Measurements from ENCODE around the gene ZNF213.

ZNF213 gene

DNA sequence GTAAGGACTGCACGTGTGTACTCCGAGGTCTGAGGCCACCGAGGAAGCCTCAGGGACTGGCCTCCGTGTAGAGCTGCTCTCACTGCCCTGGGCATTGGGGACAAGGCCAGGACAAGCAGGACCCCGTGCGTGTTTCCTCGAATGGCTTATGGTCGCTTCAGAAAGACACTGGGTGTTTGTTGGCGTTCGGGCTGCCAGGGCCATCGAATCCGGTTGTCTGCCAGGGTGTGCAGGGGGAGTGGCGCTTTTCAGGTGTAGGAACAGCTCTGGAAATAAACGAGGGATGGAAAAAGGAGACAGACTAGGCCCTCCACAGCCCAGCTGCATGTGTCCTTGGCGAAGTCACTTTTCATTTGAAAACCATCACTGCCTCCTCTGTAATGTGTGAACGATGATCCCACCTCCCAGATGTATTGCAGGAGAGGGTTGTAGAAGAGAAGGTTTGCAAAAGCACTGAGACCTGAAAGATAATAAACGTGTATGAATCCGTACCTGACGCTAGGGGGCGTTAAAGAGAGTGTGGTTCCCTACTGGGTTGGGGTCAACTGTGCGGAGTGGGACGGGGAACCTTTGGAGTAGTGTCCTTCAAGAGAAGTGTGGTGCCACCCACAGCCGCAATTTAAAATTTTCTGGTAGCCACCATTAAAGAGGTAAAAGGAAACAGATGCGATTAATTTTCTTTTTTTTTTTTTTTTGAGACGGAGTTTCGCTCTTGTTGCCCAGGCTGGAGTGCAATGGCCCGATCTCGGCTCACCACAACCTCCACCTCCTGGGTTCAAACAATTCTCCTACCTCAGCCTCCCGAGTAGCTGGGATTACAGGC is 33.6 kb upstream of the ZNF213 start:
- DNase-seq (ENCODE audit: low read depth in 2 of 2) = no peak

- no peak for DNase-seq (ENCODE audit: low read depth in 2 of 2)
These were observed 32.9 kb upstream of the ZNF213 start for GRCh38 chr16:3101841-3102470.

- DNase-seq (ENCODE audit: low read depth in 2 of 2) = peak; percentile 78 to 83
These were observed 28.5 kb upstream of the ZNF213 start for GRCh38 chr16:3106205-3106928.

DNA sequence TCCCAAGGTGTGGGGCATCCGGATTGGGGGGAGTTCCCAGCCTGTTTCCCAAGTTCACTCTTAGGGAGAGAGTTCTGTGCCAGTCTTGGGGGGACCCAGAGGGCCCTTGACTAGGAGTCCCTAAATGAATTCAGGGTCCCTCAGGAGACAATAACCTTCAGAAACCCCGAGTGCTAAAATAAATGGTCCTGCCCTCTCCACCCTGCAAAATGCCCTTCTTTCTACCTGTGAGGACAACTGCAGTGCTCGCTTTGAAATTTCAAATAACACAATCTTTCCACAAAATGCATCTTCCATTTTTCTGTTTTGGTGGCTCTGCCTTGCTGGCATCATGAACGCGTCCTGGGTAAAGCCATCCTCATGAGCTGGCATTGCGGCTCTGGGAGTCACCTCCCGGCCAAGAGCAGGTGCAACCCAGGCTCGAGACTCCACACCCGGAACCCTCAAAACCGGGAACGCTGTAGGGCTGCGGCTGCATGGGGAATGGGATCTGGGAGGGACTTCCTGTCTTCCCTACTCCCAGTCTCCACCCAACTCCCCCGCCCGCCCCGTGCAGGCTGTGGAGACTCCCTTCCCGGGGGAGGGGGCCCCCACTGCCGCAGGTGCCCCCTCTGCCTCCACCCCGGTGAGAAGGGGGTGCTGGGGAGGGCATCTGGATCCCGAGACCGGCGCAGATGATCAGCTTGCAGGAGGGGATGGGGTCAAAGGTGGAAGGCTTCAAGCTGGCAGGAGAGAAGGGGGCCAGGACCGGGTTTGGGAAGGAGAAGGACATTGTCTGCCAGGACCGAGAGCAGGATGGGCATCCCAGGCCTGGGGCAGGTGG is 22.6 kb upstream of the ZNF213 start, which contains the start of gene ZNF205:
Gene ZNF205, plus strand, starts transcription at position 529 of the 823 bp plus-strand sequence. CDS start 845 bp downstream, outside the sequence.
- DNase-seq (ENCODE audit: low read depth in 2 of 2) = no peak

- DNase-seq (ENCODE audit: low read depth in 2 of 2) = no peak
These were observed 21.8 kb upstream of the ZNF213 start for GRCh38 chr16:3112881-3113574.

DNA sequence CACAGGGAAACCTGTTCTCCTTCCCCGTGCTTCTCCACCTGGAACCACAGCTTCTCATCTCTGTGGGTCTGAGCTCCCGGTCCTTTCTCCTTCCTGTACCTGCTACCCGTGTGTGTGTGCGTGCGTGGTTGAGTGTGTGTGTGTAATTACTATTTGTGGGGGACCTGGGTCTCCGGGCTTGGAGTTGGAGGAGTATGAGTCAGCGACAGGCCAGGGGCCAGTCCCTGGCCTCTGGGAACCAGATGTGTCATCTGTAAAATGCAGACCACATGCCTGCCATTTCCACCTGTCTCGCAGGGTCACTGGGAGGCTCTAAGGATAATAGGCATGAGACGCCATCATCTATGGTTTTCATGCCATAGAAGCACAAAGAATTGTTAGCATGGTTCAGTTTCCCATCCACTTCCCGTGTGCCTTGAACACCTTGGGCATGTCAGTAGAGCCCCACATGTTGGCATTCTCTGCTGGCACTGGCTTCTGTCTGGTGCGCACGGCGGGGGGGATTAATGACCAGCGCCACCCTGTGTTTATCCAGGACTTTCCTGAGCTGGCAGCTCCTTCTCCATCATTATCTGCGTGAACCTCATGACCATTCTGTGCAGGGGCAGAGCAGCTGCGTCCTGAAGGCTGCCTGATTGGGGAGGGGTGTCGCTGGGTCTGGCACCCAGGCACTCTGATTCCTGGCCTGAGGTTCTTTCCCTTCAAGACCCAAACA is 20.9 kb upstream of the ZNF213 start:
- no peak for DNase-seq (ENCODE audit: low read depth in 2 of 2)

DNA sequence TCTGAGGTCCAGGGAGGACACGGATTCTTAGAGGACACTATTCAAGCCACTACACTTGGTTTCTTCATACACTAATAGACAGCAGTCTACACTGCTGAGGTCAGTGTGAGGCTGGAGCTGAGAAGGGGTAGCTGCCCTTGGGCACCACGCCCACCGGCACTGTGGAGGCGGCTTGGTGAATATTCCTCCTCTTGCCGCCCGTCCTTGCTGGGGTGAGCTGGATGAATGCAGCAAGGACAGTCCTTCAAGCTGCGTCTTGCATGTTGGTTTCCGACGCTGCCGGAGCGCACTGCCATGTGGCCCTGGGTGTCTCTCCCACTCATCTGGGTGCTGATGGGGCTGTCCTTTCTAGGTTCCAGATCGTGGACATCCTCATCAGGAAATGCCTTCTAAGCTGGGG is 19.8 kb upstream of the ZNF213 start:
- DNase-seq (ENCODE audit: low read depth in 2 of 2) = no peak

DNA sequence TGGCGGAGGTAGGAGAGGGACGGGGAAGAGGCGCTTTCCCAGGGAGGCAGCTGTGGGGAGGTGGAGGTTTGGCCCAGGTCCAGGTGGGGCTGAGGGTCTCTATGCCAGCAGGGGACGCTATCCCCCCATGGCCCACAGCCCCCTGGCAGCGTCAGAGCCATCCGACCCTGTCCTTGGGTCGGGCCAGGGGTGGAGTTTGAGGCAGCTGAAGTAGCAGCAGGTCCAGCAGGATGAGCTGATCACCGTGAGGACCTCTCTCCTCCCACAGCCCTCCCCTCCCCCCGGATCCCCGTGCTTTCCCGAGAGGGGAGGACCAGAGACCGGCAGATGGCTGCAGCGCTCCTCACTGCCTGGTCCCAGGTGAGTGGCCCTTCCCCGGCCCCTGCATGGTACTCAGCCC is 19.3 kb upstream of the ZNF213 start:
- DNase-seq (ENCODE audit: low read depth in 2 of 2) = no peak

DNA sequence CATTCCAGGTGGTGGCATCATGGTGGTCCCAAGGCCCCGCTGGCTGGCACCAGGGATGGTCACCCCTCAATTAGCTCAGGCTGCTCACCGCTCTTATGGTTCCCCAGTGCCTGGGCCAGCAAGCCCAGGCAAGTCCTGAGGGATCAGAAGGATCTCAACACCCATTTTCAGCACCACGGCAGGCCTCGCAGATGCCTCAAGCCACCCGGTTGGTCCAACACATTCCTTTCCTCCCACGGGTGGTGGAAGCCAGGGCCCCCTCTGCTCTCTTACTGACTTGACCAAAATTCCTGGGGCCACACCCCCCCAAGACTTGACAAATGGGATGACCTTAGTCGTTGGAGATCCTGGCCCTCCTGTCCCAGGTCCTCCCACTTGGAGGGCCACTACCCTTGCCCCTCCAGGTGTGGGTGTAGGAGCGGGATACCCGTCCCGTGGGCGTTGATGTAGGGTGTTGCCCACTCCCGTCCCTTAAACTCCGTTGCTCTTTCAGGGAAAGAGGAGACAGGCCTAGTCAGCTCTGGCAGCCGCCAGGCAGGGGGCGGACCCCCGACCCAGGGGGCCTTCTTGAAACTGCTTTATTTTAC is 16.5 kb upstream of the ZNF213 start:
- DNase-seq (ENCODE audit: low read depth in 2 of 2) = no peak

DNA sequence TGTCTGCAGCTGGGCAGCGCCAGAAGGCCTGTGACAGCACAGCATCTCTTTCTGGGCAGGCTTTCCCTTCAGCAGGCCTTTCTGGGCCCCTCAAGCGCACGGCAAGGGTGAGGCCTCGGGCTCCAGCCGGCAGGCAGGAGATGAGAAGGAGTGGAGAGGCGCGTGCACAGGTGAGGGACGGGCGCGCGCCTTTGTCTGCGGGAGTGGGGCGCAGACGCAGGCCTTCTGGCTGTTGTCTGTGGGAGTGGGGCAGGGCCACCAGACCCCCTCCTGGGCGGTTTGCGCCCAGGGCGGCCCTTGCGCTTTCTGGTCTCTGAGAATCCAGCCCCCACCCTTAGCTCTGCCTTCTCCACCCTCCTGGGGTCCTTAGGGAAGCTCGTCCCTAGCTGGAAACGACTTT is 16.0 kb upstream of the ZNF213 start:
- DNase-seq (ENCODE audit: low read depth in 2 of 2) = no peak

- no peak for DNase-seq (ENCODE audit: low read depth in 2 of 2)
These were observed 15.5 kb upstream of the ZNF213 start for GRCh38 chr16:3119286-3119685.

GRCh38 chr16:3119701-3120408 is 15.0 kb upstream of the ZNF213 start:
- DNase-seq (ENCODE audit: low read depth in 2 of 2) = no peak

GRCh38 chr16:3120435-3120834 is 14.4 kb upstream of the ZNF213 start:
- no peak for DNase-seq (ENCODE audit: low read depth in 2 of 2)

DNA sequence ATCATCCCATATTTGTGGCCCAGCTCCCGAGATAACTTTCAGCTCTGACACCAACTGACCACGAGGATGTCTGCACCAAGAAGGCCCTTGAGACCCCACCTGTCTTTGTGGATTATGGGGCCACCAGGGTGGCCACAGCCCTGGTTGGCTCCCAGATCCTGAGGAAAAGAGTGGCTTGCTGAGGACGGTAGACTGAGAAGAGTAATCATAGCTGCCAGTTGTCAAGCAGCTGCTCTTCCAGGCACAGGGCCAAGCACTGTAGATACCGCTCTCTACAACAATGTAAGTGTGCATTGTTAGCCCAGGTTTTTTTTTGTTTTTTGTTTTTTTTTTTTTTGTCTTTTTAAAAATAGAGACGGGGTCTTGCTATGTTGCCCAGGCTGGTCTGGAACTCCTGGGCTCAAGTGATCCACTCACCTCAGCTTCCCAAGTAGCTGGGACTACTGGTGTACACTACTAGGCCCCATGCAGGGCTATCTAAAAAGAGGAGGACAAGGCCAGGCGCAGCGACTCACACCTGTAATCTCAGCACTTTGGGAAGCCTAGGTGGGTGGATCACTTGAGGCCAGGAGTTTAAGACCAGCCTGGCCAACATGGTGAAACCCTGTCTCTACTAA is 12.9 kb upstream of the ZNF213 start:
- DNase-seq (ENCODE audit: low read depth in 2 of 2) = no peak

DNA sequence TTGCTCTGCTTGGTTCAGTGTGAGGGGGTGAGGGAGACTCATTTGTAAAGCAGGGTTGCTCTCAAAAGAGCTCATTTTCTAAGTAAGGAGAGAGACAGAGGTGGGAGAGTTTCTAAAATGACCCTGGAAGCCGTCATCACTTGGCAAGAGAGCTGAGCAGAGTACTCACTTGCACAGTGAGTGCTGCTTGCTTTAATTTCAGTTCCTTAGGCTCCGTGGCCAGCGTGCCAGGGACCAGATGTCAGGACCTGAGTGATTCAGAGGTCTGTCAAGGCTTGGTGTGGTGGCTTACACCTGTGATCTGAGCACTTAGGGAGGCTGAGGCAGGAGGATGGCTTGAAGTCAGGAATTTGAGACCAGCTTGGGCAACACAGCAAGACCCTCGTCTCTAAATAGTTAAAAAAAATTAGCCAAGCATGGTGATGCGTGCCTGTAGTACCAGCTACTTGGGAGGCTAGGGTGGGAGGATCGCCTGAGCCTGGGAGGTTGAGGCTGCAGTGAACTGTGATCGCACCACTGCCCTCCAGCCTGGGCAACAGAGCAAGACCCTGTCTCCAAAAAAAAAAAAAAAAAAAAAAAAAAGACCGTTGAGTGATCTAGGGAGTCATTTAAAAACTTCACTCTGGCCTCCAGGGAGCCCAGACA is 11.8 kb upstream of the ZNF213 start:
- DNase-seq (ENCODE audit: low read depth in 2 of 2) = no peak

DNA sequence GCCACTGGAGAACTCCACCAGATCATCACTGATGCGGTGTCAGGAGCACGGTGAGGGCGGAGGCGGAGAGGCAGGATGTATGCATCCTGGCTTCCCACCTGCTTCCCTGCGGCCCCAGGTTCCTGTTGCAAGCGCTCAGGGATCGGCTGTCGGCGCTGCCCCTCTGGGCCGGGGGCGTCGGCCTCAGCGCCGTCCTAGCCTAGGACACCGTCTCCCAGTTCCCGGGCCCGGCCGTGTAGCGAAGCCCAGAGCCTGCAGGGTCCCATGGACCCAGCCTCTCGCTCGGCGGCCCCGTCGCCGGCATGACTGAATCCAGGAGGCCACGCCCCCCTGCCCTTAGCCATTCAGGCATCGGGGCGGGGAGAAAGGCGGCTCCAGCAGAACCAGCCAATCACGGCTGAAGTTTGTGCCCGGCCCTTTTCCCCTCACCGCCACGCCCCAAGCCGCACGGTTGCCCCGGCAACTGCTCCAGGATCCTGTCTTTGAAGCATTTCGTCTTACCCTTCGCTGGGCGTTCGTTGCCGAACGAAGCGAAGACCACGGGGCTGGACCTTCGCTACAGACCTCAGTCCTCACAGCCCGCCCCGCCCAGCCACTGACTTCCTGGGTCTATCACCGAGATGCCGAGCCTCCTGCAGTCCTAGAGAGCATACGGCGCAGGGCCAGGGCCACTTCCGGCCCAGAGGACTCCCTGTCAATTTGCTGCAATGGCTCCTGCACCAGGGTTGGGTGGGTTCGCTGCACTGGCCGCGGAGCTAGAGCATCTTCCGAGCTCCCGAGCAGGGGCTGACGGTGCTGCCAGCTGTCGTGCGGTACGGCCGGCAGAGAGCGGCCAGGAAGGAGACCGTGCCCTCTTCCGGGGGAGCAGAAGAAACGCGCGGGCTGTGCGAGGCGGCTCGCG is 10.6 kb upstream of the ZNF213 start:
- peak; percentile 91 to 92 for DNase-seq (ENCODE audit: low read depth in 2 of 2)

- no peak for DNase-seq (ENCODE audit: low read depth in 2 of 2)
These were observed 7.1 kb upstream of the ZNF213 start for GRCh38 chr16:3127745-3128144.

All from stimulated activated CD8-positive, alpha-beta memory T cell treated with anti-CD3 and anti-CD28 coated beads, Interleukin-15, amount 100 ng/mL, for 4 hours (primary cell).